Measurements from ENCODE around the gene SCAP.

SCAP gene

DNA sequence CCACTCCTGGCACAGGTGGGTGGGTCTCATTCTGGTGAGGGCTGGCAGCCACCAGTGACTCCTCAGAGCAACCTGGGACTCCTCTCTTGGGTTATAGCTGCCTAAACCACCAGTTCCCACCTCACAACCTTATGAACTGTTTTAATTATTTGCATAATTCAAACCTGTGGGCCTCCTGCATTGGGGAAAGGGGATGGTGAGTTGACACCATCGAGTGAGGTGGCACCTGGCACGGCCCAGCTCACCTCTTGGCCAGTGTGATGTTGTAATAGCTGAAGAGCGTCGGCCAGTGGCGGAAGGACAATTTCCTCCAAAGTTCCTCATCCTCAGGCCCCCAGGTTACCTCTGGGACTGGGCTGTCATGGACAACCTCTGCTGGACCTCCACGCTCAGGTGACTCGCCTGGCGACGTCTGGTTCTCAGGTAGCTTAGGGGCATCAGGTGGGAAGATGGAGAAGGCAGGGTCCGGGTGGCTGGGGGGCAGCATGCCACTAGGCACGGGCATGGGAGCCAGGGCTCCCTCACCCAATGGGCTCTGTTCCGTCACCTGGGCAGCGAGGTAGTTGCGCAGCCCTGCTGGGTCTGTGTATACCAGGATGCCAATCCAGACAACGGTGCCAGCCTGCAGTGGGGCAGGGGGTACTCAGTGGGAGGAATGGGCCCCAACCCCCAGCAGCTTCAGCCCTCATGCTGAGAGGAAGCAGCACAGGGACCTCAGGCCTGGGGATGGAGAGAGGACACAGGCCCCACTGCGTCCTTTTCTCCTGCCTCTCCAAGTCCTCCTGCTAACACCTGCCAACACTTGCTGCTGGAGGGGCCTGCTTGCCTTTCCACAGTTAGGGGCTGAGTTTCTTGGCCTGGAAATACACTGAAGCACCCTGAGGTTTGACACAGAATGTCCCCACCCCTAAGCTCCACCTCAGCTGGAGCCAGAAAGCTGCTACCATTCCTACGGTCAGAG is 56.4 kb downstream of the SCAP start:
- no peak for TF ChIP-seq ZNF274 (IDR thresholded peaks at IDR 0.05; ENCODE audit: low read depth, low read length)
- H3K4me3 ChIP-seq (ENCODE audit: low read length), result no peak overlapping the region

DNA sequence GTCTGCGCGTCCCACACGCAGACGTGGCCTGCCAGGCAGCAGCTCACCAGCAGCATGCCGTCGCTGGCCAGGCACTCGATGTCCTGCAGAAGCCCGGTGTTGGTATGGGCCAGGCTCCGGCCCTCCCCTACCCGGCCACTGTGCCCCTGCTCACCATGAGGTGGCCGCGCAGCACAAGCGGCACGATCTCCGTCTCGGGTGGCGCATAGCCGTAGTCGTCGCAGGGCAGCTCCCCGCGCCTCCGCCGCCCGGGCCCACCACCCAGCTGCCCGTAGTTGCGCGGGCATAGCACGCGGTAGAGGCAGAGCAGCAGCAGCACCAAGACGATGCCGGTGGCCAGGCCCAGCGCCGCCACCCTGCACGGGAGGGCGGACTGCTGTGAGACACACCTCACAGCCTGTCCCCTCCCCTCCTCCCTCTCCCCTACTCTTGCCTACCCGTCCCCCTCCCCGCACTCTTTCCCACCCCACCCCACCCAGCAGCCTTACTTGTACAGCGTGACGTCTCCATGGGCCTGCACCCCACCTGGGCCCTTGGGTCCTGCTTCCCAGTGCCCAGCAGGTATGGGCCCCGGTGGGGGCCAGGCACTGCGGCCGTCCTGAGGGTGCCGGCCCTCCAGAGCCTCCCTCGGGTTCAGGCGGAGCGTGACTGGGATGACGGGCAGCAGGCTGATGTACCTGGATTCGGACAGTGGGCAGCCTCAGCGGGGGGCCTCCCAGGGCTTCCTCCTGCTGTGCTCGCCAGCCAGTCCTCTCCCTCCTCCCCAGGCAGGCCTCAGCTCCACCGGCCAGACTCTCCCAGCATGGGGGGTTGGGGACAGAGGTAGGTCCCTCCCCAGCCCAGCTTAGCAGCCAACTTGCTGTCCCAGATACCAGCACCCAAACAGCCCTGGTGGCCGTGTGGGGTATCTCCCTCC is 57.3 kb downstream of the SCAP start:
- TF ChIP-seq ZNF274 (IDR thresholded peaks at IDR 0.05; ENCODE audit: low read depth, low read length), result no peak
- H3K4me3 ChIP-seq (ENCODE audit: low read length), result no peak overlapping the region

DNA sequence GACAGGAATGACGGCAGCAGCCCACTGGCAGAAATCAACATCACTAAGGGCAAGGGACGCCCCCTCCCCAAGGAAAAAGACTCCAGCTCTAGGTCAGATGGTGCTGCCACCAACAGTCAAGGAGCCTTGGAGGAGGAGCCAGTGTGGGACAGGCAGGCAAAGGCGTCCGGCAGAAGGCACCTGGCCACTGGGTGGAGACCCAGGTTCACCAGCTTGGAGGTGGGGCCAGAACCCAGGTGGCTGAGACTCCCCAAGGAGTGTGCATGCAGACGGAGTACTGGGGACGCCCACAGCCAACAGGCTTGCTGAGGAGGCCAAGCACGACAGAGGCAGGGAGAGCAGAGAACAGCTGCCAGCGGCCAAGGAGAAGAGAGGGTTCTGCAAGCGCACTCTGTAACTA is 59.7 kb downstream of the SCAP start:
- no peak overlapping the region for H3K4me3 ChIP-seq (ENCODE audit: low read length)

DNA sequence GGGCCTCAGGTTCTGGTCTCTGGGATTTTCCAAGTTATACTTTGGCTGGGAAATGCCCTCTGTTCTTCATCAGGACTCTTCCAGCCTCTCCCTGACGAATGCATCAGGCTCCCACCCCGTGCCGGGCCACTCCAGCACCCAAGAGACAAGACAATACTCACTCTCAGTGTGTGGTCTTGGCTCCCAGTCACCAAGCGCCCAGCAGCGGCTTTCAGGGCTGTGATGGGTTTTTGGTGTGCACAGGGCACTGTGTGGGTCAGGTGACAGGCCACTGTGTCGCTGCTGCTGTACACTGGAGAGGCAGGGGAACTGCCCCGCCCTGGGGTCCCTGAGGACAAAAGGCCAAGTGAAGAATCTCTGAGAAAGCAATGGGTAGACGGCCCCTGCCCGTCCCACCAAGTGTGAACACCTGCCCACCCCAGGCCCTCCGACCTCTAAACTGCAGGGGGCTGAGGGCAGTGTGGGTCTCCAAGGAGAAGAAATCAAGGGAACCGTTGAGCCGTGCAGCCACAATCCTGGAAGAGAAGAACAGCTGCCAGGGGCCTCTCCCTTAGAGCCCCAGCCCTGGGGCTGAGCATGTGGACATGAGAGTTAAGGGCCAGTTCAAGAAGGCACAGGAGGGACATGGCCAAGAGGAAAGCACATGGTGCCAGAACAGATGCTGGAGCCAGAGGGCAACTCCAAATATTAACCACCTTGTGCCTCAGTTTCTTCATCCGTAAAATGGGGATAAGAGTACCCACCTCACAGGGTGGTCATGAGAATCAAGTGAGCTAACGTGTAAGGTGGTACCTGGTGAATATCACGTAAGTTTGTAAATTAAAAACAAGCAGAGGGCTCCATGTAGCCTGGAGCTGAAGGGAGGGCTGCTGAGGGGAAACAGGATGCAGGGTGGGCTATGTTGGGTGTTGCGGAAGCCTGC is 60.8 kb downstream of the SCAP start:
- H3K4me3 ChIP-seq (ENCODE audit: low read length), result no peak overlapping the region
- TF ChIP-seq ZNF274 (IDR thresholded peaks at IDR 0.05; ENCODE audit: low read depth, low read length), result no peak

More for the DNA sequence above, 59.7 kb downstream of the SCAP start:
- TF ChIP-seq ZNF274 (IDR thresholded peaks at IDR 0.05; ENCODE audit: low read depth, low read length), result no peak

DNA sequence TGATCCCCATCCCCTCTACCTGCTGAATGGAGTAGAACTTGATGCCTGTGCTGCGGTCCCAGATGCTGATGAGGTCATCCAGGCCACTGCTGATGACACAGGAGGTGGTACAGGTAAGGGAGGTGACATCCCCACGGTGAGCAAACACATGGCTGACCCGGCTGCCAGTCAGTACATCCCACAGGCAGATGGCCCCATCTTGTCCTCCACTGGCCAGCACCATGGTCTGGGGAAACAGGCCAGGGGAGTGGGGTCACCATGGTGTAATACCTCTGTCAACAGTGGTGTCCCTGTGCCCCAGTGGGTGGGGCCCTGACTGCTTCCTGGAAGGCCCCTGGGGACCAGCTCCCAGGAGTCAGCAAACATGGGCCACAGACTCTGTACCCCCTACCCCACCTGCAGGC is 61.6 kb downstream of the SCAP start:
- no peak for TF ChIP-seq ZNF274 (IDR thresholded peaks at IDR 0.05; ENCODE audit: low read depth, low read length)
- H3K4me3 ChIP-seq (ENCODE audit: low read length), result no peak overlapping the region

DNA sequence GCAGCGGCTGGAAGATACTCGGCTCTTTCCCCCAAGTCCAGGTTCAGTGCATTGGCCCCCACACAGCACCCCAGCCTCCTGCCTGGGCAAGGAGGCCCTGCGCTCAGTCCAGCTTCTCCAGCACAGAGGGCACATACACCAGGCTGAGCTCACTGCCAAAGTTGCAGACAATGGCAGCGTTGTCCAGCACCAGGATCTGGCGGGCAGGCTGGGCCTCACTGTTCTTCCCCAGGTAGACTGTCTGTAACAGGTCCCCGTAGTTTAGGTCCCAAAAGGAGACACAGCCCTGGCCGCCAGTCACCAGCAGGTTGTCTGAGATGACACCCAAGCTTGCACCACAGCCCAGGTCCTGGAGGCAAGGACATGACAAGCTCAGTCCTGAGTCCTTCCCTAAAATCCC is 62.0 kb downstream of the SCAP start:
- TF ChIP-seq ZNF274 (IDR thresholded peaks at IDR 0.05; ENCODE audit: low read depth, low read length), result no peak
- no peak overlapping the region for H3K4me3 ChIP-seq (ENCODE audit: low read length)

DNA sequence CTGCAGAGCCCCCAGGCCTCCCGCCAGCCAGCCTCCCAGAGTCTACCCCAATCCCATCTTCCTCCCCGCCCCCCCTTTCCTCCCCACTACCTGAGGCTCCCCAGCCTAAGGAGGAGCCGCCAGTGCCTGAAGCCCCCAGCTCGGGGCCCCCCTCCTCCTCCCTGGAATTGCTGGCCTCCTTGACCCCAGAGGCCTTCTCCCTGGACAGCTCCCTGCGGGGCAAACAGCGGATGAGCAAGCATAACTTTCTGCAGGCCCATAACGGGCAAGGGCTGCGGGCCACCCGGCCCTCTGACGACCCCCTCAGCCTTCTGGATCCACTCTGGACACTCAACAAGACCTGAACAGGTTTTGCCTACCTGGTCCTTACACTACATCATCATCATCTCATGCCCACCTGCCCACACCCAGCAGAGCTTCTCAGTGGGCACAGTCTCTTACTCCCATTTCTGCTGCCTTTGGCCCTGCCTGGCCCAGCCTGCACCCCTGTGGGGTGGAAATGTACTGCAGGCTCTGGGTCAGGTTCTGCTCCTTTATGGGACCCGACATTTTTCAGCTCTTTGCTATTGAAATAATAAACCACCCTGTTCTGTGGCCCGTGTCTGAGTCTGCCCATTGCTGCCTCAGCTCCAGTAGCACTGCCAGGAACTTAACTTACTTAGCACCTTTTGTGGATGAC is 62.8 kb downstream of the SCAP start:
- H3K4me3 ChIP-seq (ENCODE audit: low read length), result no peak overlapping the region

DNA sequence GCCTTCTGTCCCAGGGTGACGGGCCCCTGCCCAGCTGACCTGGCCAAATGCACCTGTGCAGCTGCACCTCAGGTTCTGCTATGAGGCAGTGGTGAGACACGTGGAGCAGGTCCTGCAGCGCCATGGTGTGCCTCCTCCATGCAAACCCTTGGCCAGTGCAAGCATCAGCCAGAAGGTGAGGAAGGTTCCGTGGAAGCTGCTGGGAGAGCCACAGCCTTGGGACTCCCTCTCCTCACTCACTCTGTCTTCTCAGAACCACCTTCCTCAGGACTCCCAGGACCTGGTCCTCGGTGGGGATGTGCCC is 63.3 kb downstream of the SCAP start:
- TF ChIP-seq ZNF274 (IDR thresholded peaks at IDR 0.05; ENCODE audit: low read depth, low read length), result no peak
- no peak overlapping the region for H3K4me3 ChIP-seq (ENCODE audit: low read length)

More for the DNA sequence above, 62.8 kb downstream of the SCAP start:
- no peak for TF ChIP-seq ZNF274 (IDR thresholded peaks at IDR 0.05; ENCODE audit: low read depth, low read length)

DNA sequence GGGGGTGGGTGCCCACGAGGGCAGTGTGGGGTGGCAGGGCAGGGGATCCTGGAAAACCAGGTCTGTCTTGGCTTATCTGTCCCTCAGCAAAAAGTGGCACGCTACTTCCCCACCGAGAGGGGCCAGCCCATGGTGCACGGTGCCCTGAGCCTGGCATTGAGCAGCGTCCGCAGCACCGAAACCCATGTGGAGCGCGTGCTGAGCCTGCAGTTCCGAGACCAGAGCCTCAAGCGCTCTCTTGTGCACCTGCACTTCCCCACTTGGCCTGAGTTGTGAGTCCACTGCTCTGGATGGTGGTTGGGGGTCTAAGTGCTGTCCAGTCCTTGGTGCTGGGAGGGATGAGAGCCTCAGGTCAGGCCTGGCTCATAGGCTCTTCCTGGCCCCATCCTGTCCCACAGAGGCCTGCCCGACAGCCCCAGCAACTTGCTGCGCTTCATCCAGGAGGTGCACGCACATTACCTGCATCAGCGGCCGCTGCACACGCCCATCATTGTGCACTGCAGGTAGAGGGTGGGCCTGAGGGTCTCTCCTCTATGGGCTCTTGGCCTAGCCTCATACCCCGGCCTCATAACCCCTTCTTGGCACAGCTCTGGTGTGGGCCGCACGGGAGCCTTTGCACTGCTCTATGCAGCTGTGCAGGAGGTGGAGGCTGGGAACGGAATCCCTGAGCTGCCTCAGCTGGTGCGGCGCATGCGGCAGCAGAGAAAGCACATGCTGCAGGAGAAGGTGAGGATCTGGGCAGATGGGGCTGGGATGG is 63.9 kb downstream of the SCAP start:
- TF ChIP-seq ZNF274 (IDR thresholded peaks at IDR 0.05; ENCODE audit: low read depth, low read length), result no peak
- H3K4me3 ChIP-seq (ENCODE audit: low read length), result no peak overlapping the region

DNA sequence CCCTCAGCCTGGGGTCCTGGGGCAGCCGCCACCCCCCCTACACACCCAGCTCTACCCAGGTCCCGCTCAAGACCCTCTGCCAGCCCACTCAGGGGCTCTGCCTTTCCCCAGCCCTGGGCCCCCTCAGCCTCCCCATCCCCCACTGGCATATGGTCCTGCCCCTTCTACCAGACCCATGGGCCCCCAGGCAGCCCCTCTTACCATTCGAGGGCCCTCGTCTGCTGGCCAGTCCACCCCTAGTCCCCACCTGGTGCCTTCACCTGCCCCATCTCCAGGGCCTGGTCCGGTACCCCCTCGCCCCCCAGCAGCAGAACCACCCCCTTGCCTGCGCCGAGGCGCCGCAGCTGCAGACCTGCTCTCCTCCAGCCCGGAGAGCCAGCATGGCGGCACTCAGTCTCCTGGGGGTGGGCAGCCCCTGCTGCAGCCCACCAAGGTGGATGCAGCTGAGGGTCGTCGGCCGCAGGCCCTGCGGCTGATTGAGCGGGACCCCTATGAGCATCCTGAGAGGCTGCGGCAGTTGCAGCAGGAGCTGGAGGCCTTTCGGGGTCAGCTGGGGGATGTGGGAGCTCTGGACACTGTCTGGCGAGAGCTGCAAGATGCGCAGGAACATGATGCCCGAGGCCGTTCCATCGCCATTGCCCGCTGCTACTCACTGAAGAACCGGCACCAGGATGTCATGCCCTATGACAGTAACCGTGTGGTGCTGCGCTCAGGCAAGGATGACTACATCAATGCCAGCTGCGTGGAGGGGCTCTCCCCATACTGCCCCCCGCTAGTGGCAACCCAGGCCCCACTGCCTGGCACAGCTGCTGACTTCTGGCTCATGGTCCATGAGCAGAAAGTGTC is 64.7 kb downstream of the SCAP start:
- H3K4me3 ChIP-seq (ENCODE audit: low read length), result no peak overlapping the region
- no peak for TF ChIP-seq ZNF274 (IDR thresholded peaks at IDR 0.05; ENCODE audit: low read depth, low read length)

DNA sequence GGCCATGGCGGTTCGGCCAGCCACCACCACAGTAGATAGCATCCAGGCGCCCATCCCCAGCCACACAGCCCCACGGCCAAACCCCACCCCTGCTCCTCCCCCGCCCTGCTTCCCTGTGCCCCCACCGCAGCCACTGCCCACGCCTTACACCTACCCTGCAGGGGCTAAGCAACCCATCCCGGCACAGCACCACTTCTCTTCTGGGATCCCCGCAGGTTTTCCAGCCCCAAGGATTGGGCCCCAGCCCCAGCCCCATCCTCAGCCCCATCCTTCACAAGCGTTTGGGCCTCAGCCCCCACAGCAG is 65.4 kb downstream of the SCAP start:
- no peak overlapping the region for H3K4me3 ChIP-seq (ENCODE audit: low read length)
- no peak for TF ChIP-seq ZNF274 (IDR thresholded peaks at IDR 0.05; ENCODE audit: low read depth, low read length)

Measured in GM08714 (cell line).